GM19238 (cell line): ENCODE results near the gene SOX5.

Source experiments
- DNase-seq: peaks from one replicate; pipeline ENCODE4 v3.0.0; 2011; ENCODE audit warnings: low spot score; ENCODE audit not compliant: insufficient read length

SOX5 gene

GRCh38 chr12:23617749-23618148 lies 331.7 kb downstream of the SOX5 start:
- no peak for DNase-seq

- DNase-seq = no peak
Measured at GRCh38 chr12:23614280-23614679, 335.2 kb downstream of the SOX5 start.

GRCh38 chr12:23611320-23611719 lies 338.1 kb downstream of the SOX5 start:
- DNase-seq = no peak

GRCh38 chr12:23600919-23601318 lies 348.6 kb downstream of the SOX5 start:
- DNase-seq = no peak

GRCh38 chr12:23596568-23596967 lies 352.9 kb downstream of the SOX5 start:
- DNase-seq = no peak

- no peak for DNase-seq
Measured at GRCh38 chr12:23587833-23588559, 361.5 kb downstream of the SOX5 start.

GRCh38 chr12:23585782-23586163 lies 363.7 kb downstream of the SOX5 start:
- DNase-seq = no peak

GRCh38 chr12:23585156-23585781 lies 364.2 kb downstream of the SOX5 start:
- no peak for DNase-seq

GRCh38 chr12:23581913-23582312 lies 367.6 kb downstream of the SOX5 start:
- DNase-seq = no peak

- DNase-seq = no peak
Measured at GRCh38 chr12:23579257-23579656, 370.2 kb downstream of the SOX5 start.

- peak; percentile 1 for DNase-seq
Measured at GRCh38 chr12:23576372-23576771, 373.1 kb downstream of the SOX5 start.

- no peak for DNase-seq
Measured at GRCh38 chr12:23569356-23569755, 380.1 kb downstream of the SOX5 start.

- DNase-seq = no peak
Measured at GRCh38 chr12:23566133-23566532, 383.3 kb downstream of the SOX5 start.

- no peak for DNase-seq
Measured at GRCh38 chr12:23564451-23565152, 384.9 kb downstream of the SOX5 start.

GRCh38 chr12:23561364-23562345 lies 387.8 kb downstream of the SOX5 start:
- DNase-seq = no peak

- no peak for DNase-seq
Measured at GRCh38 chr12:23560611-23561010, 388.9 kb downstream of the SOX5 start.

- no peak for DNase-seq
Measured at GRCh38 chr12:23559268-23559753, 390.2 kb downstream of the SOX5 start.

GRCh38 chr12:23556661-23557060 lies 392.8 kb downstream of the SOX5 start:
- no peak for DNase-seq

GRCh38 chr12:23555825-23556207 lies 393.7 kb downstream of the SOX5 start:
- no peak for DNase-seq

- no peak for DNase-seq
Measured at GRCh38 chr12:23555180-23555824, 394.2 kb downstream of the SOX5 start.

- DNase-seq = no peak
Measured at GRCh38 chr12:23552417-23552816, 397.1 kb downstream of the SOX5 start.
